ENCODE results near the gene COL23A1.

DNA sequence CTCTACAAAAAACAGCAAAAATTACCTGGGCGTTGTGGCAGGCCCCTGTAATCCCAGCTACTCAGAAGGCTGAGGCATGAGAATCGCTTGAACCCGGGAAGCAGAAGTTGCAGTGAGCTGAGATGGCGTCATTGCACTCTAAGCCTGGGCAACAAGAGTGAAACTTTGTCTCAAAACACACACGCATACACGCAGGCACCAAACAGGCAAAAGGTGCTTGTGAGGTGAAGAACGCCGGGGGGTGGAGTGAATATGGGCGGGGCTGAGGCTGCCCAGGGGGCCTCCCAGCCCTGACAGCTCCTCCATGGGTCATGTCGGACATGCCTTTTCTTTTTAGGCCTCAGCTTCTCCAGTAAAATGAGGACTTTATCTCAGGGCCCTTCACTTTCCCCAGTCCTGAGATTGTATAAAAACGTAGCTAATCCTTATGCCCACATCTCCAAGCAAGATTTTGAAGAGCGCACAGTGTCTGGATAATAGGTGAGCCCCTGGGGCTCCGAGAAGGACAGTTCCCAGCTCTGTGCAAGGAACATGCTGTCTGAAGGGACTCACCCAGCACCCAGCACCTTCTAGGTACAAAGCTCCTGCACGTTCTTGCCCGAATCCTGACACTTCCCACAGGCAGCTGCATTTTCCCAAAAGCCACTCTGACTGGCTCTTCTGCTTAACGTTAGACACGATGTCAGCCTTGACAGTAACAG, 168.3 kb downstream of the COL23A1 start:
- TF ChIP-seq, protein P1, sequence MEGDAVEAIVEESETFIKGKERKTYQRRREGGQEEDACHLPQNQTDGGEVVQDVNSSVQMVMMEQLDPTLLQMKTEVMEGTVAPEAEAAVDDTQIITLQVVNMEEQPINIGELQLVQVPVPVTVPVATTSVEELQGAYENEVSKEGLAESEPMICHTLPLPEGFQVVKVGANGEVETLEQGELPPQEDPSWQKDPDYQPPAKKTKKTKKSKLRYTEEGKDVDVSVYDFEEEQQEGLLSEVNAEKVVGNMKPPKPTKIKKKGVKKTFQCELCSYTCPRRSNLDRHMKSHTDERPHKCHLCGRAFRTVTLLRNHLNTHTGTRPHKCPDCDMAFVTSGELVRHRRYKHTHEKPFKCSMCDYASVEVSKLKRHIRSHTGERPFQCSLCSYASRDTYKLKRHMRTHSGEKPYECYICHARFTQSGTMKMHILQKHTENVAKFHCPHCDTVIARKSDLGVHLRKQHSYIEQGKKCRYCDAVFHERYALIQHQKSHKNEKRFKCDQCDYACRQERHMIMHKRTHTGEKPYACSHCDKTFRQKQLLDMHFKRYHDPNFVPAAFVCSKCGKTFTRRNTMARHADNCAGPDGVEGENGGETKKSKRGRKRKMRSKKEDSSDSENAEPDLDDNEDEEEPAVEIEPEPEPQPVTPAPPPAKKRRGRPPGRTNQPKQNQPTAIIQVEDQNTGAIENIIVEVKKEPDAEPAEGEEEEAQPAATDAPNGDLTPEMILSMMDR (IDR thresholded peaks at IDR 0.05; ENCODE audit: poor library complexity) = no peak
- TF ChIP-seq EZH2 (IDR thresholded peaks at IDR 0.05; ENCODE audit: borderline replicate concordance) (no peak), EZH2phosphoT487 (IDR thresholded peaks at IDR 0.05; ENCODE audit: low read depth, severe bottlenecking, unreplicated experiment) (no peak)

All from hepatocyte (in vitro differentiated cells).